NT2/D1 (cell line): ENCODE results near the gene RFX4.

Experiments
- DNase-seq: peaks from one replicate; pipeline ENCODE4 v3.0.0-alpha.2; 2011; ENCODE audit warnings: low read depth, low spot score
- H3K27me3 ChIP-seq: 2 replicates; pipeline ENCODE4 v1.6.0; 2011; ENCODE audit warnings: mild to moderate bottlenecking; ENCODE audit not compliant: insufficient read length, insufficient read depth
- H3K36me3 ChIP-seq: 2 replicates; pipeline ENCODE4 v1.6.1; 2011; ENCODE audit warnings: mild to moderate bottlenecking, low read length, mixed read lengths; ENCODE audit not compliant: insufficient read depth, insufficient read length
- H3K4me1 ChIP-seq: 2 replicates; pipeline ENCODE4 v1.5.1; 2011; ENCODE audit not compliant: insufficient read depth, insufficient read length
- H3K4me3 ChIP-seq: 2 replicates; pipeline ENCODE4 v1.5.1; 2011; ENCODE audit warnings: low read depth; ENCODE audit not compliant: insufficient read length
- H3K9ac ChIP-seq: 2 replicates; pipeline ENCODE4 v1.6.0; 2011; ENCODE audit warnings: low read depth; ENCODE audit not compliant: insufficient read length
- H3K9me3 ChIP-seq: 2 replicates; pipeline ENCODE4 v1.5.1; 2011; ENCODE audit warnings: mild to moderate bottlenecking, low read length; ENCODE audit not compliant: insufficient read depth
- SUZ12 ChIP-seq: IDR thresholded peaks from 2 replicates; pipeline ENCODE4 v1.6.1; 2011; ENCODE audit not compliant: insufficient read length, insufficient read depth; ENCODE audit errors: extremely low read depth
- YY1 ChIP-seq: IDR thresholded peaks from 2 replicates; pipeline ENCODE4 v1.6.1; 2011; ENCODE audit not compliant: insufficient read length, insufficient read depth
- ZNF274 ChIP-seq: IDR thresholded peaks from 2 replicates; pipeline ENCODE4 v1.6.1; 2011; ENCODE audit warnings: mild to moderate bottlenecking, low read depth, low read length

RFX4 gene

DNA sequence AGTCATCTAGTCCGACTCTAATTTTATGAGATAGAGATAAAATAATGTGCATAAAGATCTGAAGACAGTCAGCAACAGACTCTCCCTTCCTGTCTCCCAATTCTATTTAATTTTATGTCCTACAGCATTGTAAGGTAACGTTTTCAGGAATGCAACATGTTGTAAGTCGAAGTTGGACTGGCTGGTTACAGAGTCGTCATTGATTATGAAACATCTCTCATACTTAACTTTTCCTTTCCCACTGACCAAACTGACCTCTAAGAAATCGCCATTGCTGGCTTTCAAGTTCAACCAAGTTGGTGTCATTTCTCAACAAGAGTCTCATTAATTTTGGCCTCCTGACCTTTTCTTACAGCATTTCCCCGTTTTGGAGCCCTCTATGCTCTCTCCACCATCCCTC is 186.7 kb downstream of the RFX4 start:
- TF ChIP-seq ZNF274, result no peak
- no peak for TF ChIP-seq SUZ12
- no peak for TF ChIP-seq YY1
- Histone ChIP-seq H3K27me3 (no peaks in the 10 kb centered on the region), H3K4me1 (peaks cover 17% of the 10 kb centered on the region), H3K4me3 (no peak overlapping the region), H3K36me3 (no peaks in the 10 kb centered on the region), H3K9me3 (peaks cover 7% of the 10 kb centered on the region), H3K9ac (no peak overlapping the region)
- DNase-seq, result no peak

GRCh38 chr12:106771425-106771824 is 188.6 kb downstream of the RFX4 start:
- no peak for TF ChIP-seq ZNF274
- TF ChIP-seq SUZ12, result no peak
- no peak for TF ChIP-seq YY1
- Histone ChIP-seq H3K4me1 (peaks cover 13% of the 10 kb centered on the region), H3K9ac (no peak overlapping the region), H3K9me3 (peaks cover 7% of the 10 kb centered on the region), H3K27me3 (no peaks in the 10 kb centered on the region), H3K4me3 (no peak overlapping the region), H3K36me3 (peaks cover 9% of the 10 kb centered on the region)
- no peak for DNase-seq

DNA sequence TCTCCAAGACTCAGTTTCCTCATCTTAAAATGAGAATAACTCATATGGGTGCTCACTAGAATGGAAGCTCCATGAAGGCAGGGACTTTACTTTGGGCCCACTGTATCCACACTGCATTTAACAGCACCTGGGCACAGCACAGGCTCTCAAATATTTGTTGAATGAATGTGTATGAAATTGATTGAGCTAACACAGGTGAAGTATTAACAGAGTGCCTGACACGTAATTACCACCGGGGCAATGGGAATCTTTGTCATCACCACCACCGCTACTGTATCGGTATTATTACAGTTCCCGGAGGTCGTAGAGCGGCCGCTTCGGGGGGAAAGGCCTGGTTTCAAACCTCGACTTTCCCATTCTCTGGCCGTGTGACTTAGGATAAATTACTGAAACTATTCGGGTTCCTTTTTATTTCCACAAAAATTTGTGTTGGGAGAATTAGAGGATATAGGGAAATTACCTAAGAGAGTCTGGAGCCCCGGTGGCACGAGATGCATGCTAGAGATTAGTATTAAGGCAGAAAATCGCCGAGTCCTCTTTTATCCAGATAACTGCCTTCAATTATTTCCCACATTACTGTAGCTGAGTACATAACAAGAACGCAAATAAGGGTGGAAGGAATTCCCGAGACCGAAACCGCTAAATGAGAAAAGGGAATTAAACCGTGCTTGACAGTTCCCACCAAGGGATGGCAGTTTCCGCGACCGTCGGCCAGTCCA is 190.6 kb downstream of the RFX4 start:
- peak overlapping the region; percentile 93 for H3K4me3 ChIP-seq
- no peak for TF ChIP-seq SUZ12
- no peak for TF ChIP-seq YY1
- TF ChIP-seq ZNF274, result no peak
- peaks cover 21% of the 10 kb centered on the region for H3K36me3 ChIP-seq
- H3K9me3 ChIP-seq, result peaks cover 7% of the 10 kb centered on the region
- H3K9ac ChIP-seq, result peak overlapping the region; percentile 86
- H3K4me1 ChIP-seq, result peaks cover 6% of the 10 kb centered on the region
- no peaks in the 10 kb centered on the region for H3K27me3 ChIP-seq
- no peak for DNase-seq

DNA sequence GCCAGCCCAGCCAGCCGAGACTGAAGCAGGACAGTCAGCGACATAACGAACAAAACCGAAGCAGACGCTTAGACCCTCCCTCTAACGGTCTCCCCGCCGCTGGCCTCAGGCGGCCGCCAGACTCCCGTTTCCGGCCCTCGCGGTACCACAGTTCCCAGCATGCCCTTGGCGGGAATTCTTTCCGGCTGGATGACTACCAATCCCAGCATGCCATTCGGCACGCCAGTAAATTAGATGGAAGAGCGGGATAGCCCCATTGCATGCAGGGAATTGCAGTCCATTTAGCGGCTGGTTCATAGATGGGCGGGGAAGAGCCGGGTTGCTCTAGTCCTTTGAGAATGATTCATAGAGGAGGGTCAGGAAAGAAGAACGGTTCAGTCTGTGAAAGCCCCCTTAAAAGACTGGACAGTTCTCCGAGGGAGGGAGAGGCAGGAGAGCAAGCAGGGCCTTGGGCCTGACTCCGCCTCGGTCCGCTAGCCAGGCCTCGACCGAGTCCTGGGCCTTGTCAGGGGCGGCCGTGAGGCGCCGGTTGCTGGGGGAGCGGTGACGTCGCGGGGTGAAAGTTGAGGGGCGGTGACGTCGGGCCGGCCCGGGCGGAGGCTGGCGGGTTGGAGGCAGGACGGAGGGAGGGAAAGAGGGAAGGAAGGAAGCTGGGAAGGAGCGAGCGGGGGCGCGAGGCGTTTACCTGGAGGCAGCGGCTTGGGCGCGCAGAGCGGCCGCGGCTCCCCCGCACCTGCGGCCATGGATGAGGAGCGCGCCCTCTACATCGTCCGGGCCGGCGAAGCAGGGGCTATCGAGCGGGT is 191.4 kb downstream of the RFX4 start, which contains the start of gene RIC8B:
Gene RIC8B, plus strand, starts transcription at position 678 of the 803 bp plus-strand sequence. Its CDS starts 64 bp downstream, at position 742.
- Histone ChIP-seq H3K4me3 (peak within 1 kb of the TSS; percentile 93), H3K9me3 (peaks cover 7% of the 10 kb centered on the region), H3K36me3 (peaks cover 21% of the 10 kb centered on the region), H3K9ac (peak within 1 kb of the TSS; percentile 86), H3K4me1 (peaks cover 3% of the 10 kb centered on the region), H3K27me3 (no peaks in the 10 kb centered on the region)
- peak; percentile 98 for DNase-seq
- TF ChIP-seq ZNF274 (no peak), YY1 (peak; percentile 9)

DNA sequence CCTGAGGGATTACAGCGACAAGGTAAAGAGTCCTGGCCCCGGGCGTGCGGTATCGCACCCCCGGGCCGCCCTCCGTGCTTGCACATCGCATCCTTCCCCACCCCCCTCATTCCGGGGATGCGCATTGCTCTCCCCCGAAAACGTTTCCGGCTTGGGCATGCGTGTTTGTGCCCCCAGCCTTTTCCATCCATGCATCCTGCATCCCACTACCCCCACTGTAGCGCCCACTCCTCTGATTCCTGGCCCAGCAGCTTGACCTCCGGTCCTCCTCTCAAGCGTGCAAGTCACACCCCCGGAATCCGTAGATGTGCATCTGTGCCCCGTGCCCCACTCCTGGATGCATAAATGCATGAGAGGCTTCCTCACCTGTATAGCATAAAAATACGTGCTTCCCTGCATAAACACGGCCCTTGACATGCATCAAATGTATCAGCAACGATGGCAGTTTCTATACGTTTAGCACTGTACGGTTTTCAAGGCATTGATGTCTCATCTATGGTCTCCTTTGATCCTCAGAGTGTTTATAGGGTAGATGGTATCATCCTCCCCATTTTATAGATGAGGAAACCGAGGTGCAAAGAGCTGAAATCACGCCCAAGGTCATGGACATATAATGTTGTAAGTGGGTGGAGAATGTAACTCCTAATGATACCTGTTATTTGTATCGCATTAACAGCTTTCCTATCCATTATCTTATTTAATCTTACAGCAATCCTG is 192.2 kb downstream of the RFX4 start:
- H3K4me3 ChIP-seq, result peak overlapping the region; percentile 93
- TF ChIP-seq ZNF274, result no peak
- no peak for TF ChIP-seq SUZ12
- no peak for TF ChIP-seq YY1
- peaks cover 3% of the 10 kb centered on the region for H3K4me1 ChIP-seq
- peak overlapping the region; percentile 83 for H3K9ac ChIP-seq
- H3K36me3 ChIP-seq, result peaks cover 23% of the 10 kb centered on the region
- H3K9me3 ChIP-seq, result peaks cover 7% of the 10 kb centered on the region
- DNase-seq, result no peak
- no peaks in the 10 kb centered on the region for H3K27me3 ChIP-seq

DNA sequence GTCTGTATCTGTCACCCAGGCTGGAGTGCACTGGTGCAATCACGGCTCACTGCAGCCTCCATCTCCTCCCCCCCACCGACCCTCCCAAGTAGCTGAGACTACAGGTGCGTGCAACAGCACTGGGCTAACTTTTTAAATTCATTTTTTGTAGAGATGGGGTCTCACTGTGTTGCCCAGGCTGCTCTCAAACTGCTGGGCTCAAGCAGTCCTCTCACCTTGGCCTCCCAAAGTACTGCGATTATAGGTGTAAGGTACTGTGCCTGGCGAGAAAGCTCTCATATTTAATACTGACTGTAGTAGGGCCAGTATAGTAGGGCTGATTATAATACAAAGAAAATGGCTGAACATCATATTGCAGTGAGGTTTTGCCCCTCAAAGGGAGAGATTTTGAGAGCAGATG is 194.1 kb downstream of the RFX4 start:
- TF ChIP-seq YY1, result no peak
- no peak for TF ChIP-seq ZNF274
- TF ChIP-seq SUZ12, result no peak
- Histone ChIP-seq H3K9ac (no peak overlapping the region), H3K27me3 (no peaks in the 10 kb centered on the region), H3K9me3 (peaks cover 7% of the 10 kb centered on the region), H3K36me3 (peaks cover 28% of the 10 kb centered on the region), H3K4me3 (no peak overlapping the region), H3K4me1 (peaks cover 3% of the 10 kb centered on the region)
- no peak for DNase-seq

DNA sequence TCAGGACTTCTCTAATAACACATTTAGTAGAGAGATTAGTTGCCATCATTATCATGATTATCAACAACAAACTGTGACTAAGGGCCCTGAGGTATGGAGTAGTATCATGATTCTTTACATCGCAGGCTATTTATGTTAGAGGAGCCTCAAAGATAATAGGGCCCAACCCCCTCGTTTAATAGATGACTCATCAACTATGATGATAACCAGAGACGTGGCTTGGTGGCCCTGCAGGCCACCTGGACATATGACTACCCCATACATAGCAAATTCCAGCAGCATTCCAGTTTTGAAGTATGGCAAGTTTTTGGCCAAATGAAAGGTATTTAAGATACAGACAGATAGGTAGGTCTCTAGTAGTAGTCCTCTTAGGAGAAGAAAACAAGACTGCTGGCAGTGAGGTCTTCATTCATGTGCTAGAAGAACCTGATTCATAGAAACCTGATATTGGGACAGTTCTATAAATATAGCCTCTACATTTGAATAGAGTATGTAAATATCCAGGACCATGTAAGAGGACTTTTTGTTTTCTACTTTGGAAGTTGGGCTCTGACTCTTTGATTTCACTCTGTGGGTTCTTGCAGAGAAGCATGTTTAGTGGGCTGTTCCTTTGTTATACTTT is 197.3 kb downstream of the RFX4 start:
- peaks cover 3% of the 10 kb centered on the region for H3K4me1 ChIP-seq
- peaks cover 51% of the 10 kb centered on the region for H3K36me3 ChIP-seq
- H3K9ac ChIP-seq, result no peak overlapping the region
- no peak overlapping the region for H3K4me3 ChIP-seq
- no peaks in the 10 kb centered on the region for H3K27me3 ChIP-seq
- no peak for DNase-seq
- TF ChIP-seq SUZ12 (no peak), ZNF274 (no peak), YY1 (no peak)
- no peaks in the 10 kb centered on the region for H3K9me3 ChIP-seq
